ENCODE measurements around the gene IQCE.

Gene IQCE

DNA sequence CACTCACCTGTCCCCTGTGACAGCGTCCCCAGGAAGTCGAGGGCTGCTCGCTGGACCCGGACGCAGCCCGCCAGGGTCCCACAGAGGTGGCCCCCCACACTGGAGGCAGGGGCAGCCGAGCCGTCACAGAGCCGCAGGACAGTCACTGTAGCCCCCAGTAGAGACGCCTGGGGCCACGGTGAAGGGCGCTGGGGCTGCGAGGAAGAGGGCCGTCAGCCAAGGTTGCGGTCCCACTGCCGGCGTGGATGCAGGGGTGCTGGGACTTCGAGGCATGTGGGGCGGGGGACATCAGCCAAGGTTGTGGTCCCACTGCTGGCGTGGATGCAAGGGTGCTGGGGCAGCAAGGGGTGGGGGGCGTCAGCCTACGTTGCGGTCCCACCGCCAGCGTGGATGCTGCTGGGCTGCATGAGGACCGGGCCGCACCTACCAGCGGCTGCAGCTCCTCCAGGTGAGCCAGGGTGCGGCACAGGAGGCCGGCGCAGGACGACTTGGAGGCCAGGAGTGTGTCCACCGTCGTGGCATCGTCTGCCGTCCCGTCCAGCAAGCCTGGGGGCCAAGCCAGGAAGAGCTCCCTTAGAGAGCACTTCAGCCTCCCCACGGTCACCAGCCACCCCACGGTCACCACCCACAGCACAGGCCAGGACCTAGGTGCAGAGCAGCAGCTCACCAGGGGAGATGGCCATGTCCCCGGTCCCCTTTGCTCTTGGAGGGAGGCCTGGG is 17.3 kb upstream of the IQCE start:
- Histone ChIP-seq H3K79me2 (ENCODE audit: insufficient read depth, low read length) (no peaks in the 10 kb centered on the region), H2AFZ (ENCODE audit: low read length) (no peak overlapping the region), H3K4me2 (ENCODE audit: low read length) (no peak overlapping the region), H3K27ac (ENCODE audit: low read depth, low read length, poor library complexity, severe bottlenecking) (no peak overlapping the region), H3F3A (ENCODE audit: insufficient read depth, low read length) (no peaks in the 10 kb centered on the region), H3K4me1 (ENCODE audit: insufficient read depth, low read length, severe bottlenecking) (no peaks in the 10 kb centered on the region), H3K4me3 (ENCODE audit: low read depth, low read length, poor library complexity, severe bottlenecking) (no peak overlapping the region), H3K27me3 (ENCODE audit: insufficient read depth, low read length) (no peaks in the 10 kb centered on the region), H3K9me2 (ENCODE audit: low read depth, low read length) (no peaks in the 10 kb centered on the region), H3K9ac (ENCODE audit: low read length) (no peak overlapping the region), H4K20me1 (ENCODE audit: insufficient read depth, low read length) (no peaks in the 10 kb centered on the region), H3K9me3 (ENCODE audit: low read length) (no peaks in the 10 kb centered on the region), H3K36me3 (ENCODE audit: insufficient read depth, low read length) (peaks cover 62% of the 10 kb centered on the region)
- no peak for TF ChIP-seq EZH2 (IDR thresholded peaks at IDR 0.05; ENCODE audit: borderline replicate concordance, low read length)
- TF ChIP-seq, protein P1, sequence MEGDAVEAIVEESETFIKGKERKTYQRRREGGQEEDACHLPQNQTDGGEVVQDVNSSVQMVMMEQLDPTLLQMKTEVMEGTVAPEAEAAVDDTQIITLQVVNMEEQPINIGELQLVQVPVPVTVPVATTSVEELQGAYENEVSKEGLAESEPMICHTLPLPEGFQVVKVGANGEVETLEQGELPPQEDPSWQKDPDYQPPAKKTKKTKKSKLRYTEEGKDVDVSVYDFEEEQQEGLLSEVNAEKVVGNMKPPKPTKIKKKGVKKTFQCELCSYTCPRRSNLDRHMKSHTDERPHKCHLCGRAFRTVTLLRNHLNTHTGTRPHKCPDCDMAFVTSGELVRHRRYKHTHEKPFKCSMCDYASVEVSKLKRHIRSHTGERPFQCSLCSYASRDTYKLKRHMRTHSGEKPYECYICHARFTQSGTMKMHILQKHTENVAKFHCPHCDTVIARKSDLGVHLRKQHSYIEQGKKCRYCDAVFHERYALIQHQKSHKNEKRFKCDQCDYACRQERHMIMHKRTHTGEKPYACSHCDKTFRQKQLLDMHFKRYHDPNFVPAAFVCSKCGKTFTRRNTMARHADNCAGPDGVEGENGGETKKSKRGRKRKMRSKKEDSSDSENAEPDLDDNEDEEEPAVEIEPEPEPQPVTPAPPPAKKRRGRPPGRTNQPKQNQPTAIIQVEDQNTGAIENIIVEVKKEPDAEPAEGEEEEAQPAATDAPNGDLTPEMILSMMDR (IDR thresholded peaks at IDR 0.05; ENCODE audit: low read length), result no peak

DNA sequence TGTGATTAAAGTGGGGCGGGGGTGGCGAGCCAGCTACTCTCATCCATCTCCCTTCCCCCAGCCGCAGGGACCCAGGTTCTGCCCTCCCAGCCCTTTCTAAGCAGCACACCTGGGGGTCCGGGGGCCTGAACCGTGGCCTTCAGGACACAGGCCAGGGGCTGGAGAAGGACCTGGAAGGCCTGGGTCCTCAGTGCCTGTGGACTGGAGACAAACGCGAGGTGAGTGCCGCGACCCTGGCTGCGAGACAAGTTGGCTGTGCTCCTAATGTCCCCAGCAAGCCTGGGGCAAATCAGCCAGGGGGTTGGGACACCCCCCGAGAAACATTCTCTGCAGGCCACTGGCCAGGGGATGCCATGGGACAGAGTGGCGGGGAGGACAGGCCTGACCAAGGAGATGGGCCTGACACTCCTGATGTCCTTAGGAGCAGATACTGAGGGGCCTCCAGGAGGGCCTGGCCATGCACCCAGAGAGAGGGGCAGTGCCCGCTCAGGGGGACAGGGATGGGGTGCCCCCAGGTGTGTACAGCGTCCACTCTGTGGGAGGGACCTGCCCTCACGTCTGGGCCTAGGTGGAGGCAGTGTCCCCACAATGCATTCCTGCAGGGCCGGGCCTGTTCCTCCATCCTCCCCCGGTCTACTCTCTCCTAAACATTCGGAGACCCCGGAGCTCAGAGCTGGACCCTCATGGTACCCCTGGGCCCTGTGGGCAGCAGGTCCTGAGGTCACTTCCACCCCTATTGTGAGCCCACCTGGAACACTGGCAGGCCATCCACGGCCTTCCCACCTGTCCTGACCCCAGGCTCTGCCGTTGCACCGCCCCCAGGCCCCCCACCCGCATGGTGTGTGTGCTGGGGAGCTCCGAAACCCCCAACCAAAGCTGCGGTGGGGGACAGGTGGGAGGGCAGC is 16.5 kb upstream of the IQCE start:
- no peaks in the 10 kb centered on the region for H3F3A ChIP-seq (ENCODE audit: insufficient read depth, low read length)
- H3K9me2 ChIP-seq (ENCODE audit: low read depth, low read length), result no peaks in the 10 kb centered on the region
- H4K20me1 ChIP-seq (ENCODE audit: insufficient read depth, low read length), result no peaks in the 10 kb centered on the region
- no peak overlapping the region for H3K4me3 ChIP-seq (ENCODE audit: low read depth, low read length, poor library complexity, severe bottlenecking)
- H3K4me1 ChIP-seq (ENCODE audit: insufficient read depth, low read length, severe bottlenecking), result no peaks in the 10 kb centered on the region
- H3K27me3 ChIP-seq (ENCODE audit: insufficient read depth, low read length), result no peaks in the 10 kb centered on the region
- no peak overlapping the region for H3K4me2 ChIP-seq (ENCODE audit: low read length)
- H3K9ac ChIP-seq (ENCODE audit: low read length), result no peak overlapping the region
- H3K36me3 ChIP-seq (ENCODE audit: insufficient read depth, low read length), result peaks cover 67% of the 10 kb centered on the region
- no peaks in the 10 kb centered on the region for H3K79me2 ChIP-seq (ENCODE audit: insufficient read depth, low read length)
- H2AFZ ChIP-seq (ENCODE audit: low read length), result no peak overlapping the region
- H3K9me3 ChIP-seq (ENCODE audit: low read length), result no peaks in the 10 kb centered on the region
- no peak for TF ChIP-seq EZH2 (IDR thresholded peaks at IDR 0.05; ENCODE audit: borderline replicate concordance, low read length)
- TF ChIP-seq, protein P1 (IDR thresholded peaks at IDR 0.05; ENCODE audit: low read length), result no peak
- H3K27ac ChIP-seq (ENCODE audit: low read depth, low read length, poor library complexity, severe bottlenecking), result no peak overlapping the region

DNA sequence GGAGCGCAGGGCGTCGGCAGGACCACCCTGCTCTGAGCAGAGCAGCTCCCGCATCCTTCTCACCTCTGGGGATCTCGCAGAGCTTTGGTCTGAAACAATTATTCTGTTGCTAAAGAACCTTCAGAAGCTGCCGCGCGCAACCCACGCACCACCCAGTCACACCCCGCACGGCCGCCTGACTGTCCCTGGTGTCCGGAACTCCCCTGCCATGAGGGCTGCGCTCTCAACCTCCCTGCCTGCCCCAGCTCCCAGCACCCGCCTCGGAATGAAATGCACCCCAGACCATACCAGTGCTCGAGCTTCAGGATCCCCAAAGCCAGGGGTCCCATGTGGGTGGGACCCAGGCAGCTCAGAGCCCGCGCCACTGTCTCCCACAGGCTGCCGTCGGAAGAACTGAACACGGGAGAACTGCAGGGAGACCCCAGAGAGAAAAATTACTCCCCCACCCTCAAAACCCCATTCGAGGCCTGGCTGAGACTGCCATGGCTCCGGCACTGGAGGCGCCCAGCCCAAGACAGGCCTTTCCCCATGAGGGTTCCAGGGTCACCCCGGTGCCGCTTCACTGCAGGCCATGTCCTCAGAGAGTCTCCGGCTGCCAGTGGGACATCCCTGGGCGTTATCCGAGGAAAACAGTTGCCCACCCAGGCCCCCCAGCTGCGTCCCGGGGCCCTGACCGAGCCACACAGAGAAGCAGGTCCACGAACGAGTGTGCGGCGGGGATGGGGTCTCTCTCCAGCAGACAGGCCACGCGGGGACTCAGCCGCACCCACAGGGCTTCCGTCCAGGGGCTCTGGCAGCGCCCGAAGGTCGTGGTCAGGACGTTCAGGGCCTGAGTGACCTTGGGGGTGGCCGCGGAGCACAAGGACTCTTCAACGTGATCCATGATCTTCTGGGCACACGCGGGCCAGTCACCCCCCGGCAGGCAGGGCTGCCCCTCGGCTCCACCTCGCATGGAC is 15.6 kb upstream of the IQCE start:
- H3K4me1 ChIP-seq (ENCODE audit: insufficient read depth, low read length, severe bottlenecking), result no peaks in the 10 kb centered on the region
- H3K79me2 ChIP-seq (ENCODE audit: insufficient read depth, low read length), result no peaks in the 10 kb centered on the region
- no peaks in the 10 kb centered on the region for H3K9me2 ChIP-seq (ENCODE audit: low read depth, low read length)
- H3K27me3 ChIP-seq (ENCODE audit: insufficient read depth, low read length), result no peaks in the 10 kb centered on the region
- no peak overlapping the region for H3K27ac ChIP-seq (ENCODE audit: low read depth, low read length, poor library complexity, severe bottlenecking)
- no peaks in the 10 kb centered on the region for H3K9me3 ChIP-seq (ENCODE audit: low read length)
- no peak overlapping the region for H2AFZ ChIP-seq (ENCODE audit: low read length)
- TF ChIP-seq, protein P1 (IDR thresholded peaks at IDR 0.05; ENCODE audit: low read length), result no peak
- no peak for TF ChIP-seq EZH2 (IDR thresholded peaks at IDR 0.05; ENCODE audit: borderline replicate concordance, low read length)
- no peaks in the 10 kb centered on the region for H4K20me1 ChIP-seq (ENCODE audit: insufficient read depth, low read length)
- no peak overlapping the region for H3K4me3 ChIP-seq (ENCODE audit: low read depth, low read length, poor library complexity, severe bottlenecking)
- H3K36me3 ChIP-seq (ENCODE audit: insufficient read depth, low read length), result peaks cover 69% of the 10 kb centered on the region
- H3K9ac ChIP-seq (ENCODE audit: low read length), result no peak overlapping the region
- no peaks in the 10 kb centered on the region for H3F3A ChIP-seq (ENCODE audit: insufficient read depth, low read length)
- no peak overlapping the region for H3K4me2 ChIP-seq (ENCODE audit: low read length)
